Mesenchymal stem cell (in vitro differentiated cells and primary cell): ENCODE measurements around the gene POU6F2.

Experiments
- DNase-seq: peaks from one replicate; pipeline ENCODE4 v3.0.0-alpha.2; 2013
- H2AFZ ChIP-seq: one replicate; pipeline ENCODE4 v1.6.1; 2013; ENCODE audit warnings: low read depth, mild to moderate bottlenecking, control low read depth, inconsistent platforms, low read length, moderate library complexity
- H2AK5ac ChIP-seq: 2 replicates; pipeline ENCODE4 v1.6.1; 2013; ENCODE audit warnings: low read length, moderate library complexity, mild to moderate bottlenecking, inconsistent platforms; ENCODE audit not compliant: severe bottlenecking
- H2BK120ac ChIP-seq: one replicate; pipeline ENCODE4 v1.6.1; 2013; ENCODE audit warnings: low read depth, mild to moderate bottlenecking, inconsistent platforms, low read length, moderate library complexity
- H2BK12ac ChIP-seq, 2 experiments: one replicate each; pipeline ENCODE4 v1.6.1; 2013; ENCODE audit warnings: inconsistent platforms in 2 of 2, low read length in 2 of 2, mild to moderate bottlenecking in 2 of 2, moderate library complexity in 2 of 2, control low read depth in 1 of 2
- H2BK15ac ChIP-seq: one replicate; pipeline ENCODE4 v1.6.1; 2013; ENCODE audit warnings: mild to moderate bottlenecking, low read depth, inconsistent platforms; ENCODE audit not compliant: poor library complexity, severe bottlenecking
- H2BK5ac ChIP-seq: 2 replicates; pipeline ENCODE4 v1.6.1; 2013; ENCODE audit warnings: low read depth, mild to moderate bottlenecking, low read length, control low read depth, inconsistent platforms; ENCODE audit not compliant: poor library complexity, severe bottlenecking
- H3K14ac ChIP-seq, 2 experiments: one replicate each; pipeline ENCODE4 v1.6.1; 2013; ENCODE audit warnings: inconsistent platforms in 2 of 2, low read length in 2 of 2, control low read depth in 1 of 2, mild to moderate bottlenecking in 1 of 2, moderate library complexity in 1 of 2
- H3K18ac ChIP-seq, 2 experiments: one replicate each; pipeline ENCODE4 v1.6.1; 2013; ENCODE audit warnings: inconsistent platforms in 2 of 2, low read length in 2 of 2, control low read depth in 1 of 2, low read depth in 1 of 2, mild to moderate bottlenecking in 1 of 2
- H3K23ac ChIP-seq, 2 experiments: one replicate each; pipeline ENCODE4 v1.6.1; 2013; ENCODE audit warnings: inconsistent platforms in 2 of 2, low read length in 2 of 2, mild to moderate bottlenecking in 2 of 2, moderate library complexity in 2 of 2, control low read depth in 1 of 2
- H3K27ac ChIP-seq: 2 replicates; pipeline ENCODE4 v1.5.1; 2013; ENCODE audit warnings: mild to moderate bottlenecking, moderate library complexity, low read length, control low read depth, inconsistent platforms; ENCODE audit not compliant: poor library complexity, severe bottlenecking
- H3K27me3 ChIP-seq, 2 experiments: 2 replicates each; pipeline versions ENCODE4 v1.6.1 to v1.7.0; 2013; ENCODE audit warnings: low read length in 2 of 2, mild to moderate bottlenecking in 2 of 2, moderate library complexity in 2 of 2, control low read depth in 1 of 2, inconsistent platforms in 1 of 2; ENCODE audit not compliant: control insufficient read depth in 1 of 2, insufficient read depth in 1 of 2
- H3K36me3 ChIP-seq, 2 experiments: 2 replicates each; pipeline versions ENCODE4 v1.6.1 to v1.7.0; 2013; ENCODE audit warnings: low read length in 2 of 2, control low read depth in 1 of 2, inconsistent platforms in 1 of 2, low read depth in 1 of 2, mild to moderate bottlenecking in 1 of 2; ENCODE audit not compliant: insufficient read depth in 2 of 2, control insufficient read depth in 1 of 2
- H3K4ac ChIP-seq, 2 experiments: one replicate each; pipeline ENCODE4 v1.6.1; 2013; ENCODE audit warnings: inconsistent platforms in 2 of 2, low read length in 2 of 2, mild to moderate bottlenecking in 2 of 2, moderate library complexity in 2 of 2, control low read depth in 1 of 2, low read depth in 1 of 2
- H3K4me1 ChIP-seq: 2 replicates; pipeline ENCODE4 v1.6.1; 2013; ENCODE audit warnings: low read depth, low read length, control low read depth; ENCODE audit not compliant: control insufficient read depth, insufficient read depth
- H3K4me2 ChIP-seq: 2 replicates; pipeline ENCODE4 v1.6.1; 2013; ENCODE audit warnings: low read length, mild to moderate bottlenecking, inconsistent platforms; ENCODE audit not compliant: poor library complexity, severe bottlenecking
- H3K4me3 ChIP-seq, 2 experiments: 2 replicates each; pipeline versions ENCODE4 v1.5.1 to v1.7.0; 2013; ENCODE audit warnings: low read length in 2 of 2, mild to moderate bottlenecking in 2 of 2, control low read depth in 1 of 2, low read depth in 1 of 2; ENCODE audit not compliant: insufficient read depth in 1 of 2
- H3K79me1 ChIP-seq: replicated peaks from 2 replicates; pipeline ENCODE4 v1.6.1; 2013; ENCODE audit warnings: mild to moderate bottlenecking, control low read depth, low read length, inconsistent platforms; ENCODE audit not compliant: poor library complexity, severe bottlenecking
- H3K9ac ChIP-seq: 2 replicates; pipeline ENCODE4 v1.7.0; 2013; ENCODE audit warnings: mild to moderate bottlenecking, low read length, moderate library complexity
- H3K9me3 ChIP-seq: 2 replicates; pipeline ENCODE4 v1.7.0; 2013; ENCODE audit warnings: mild to moderate bottlenecking, low read length; ENCODE audit not compliant: control insufficient read depth
- H4K8ac ChIP-seq: one replicate; pipeline ENCODE4 v1.6.1; 2013; ENCODE audit warnings: inconsistent platforms, mild to moderate bottlenecking, low read length, moderate library complexity
- H4K91ac ChIP-seq: one replicate; pipeline ENCODE4 v1.6.1; 2013; ENCODE audit warnings: mild to moderate bottlenecking, low read length, inconsistent platforms
- WGBS: methylation state at CpG from one replicate; pipeline ENCODE4 v1.1.7; 2013; ENCODE audit warnings: mixed read lengths; 5-methylcytosine and 5-hydroxymethylcytosine counted together

The POU6F2 gene

DNA sequence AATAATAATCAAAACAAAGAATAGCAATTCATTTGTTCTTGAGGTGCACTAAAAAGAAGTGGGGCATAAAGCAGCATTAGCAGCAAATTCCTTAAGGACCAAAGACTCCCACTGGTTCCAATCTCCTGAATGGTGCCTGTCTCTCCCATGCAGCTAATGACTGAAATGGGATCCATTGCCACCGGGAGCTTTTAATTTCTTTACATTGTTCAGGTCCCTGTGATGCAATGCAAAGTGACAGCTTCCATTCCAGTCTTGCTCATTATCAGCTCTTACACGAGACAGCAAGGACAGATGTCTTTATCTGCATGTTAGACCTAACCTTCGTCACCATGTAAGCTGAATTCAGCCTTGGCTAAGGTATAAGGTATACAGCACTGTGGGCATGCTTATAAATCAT, 148.1 kb downstream of the POU6F2 start:
- no peaks in the 10 kb centered on the region for H3K79me1 ChIP-seq
- H3K4ac ChIP-seq, result no peak overlapping the region
- no peak overlapping the region for H3K4me3 ChIP-seq
- no peak overlapping the region for H2AFZ ChIP-seq
- no peak overlapping the region for H2BK5ac ChIP-seq
- no peaks in the 10 kb centered on the region for H3K36me3 ChIP-seq
- H4K91ac ChIP-seq, result no peak overlapping the region
- no peak overlapping the region for H3K4me2 ChIP-seq
- no peaks in the 10 kb centered on the region for H3K9me3 ChIP-seq
- H3K27me3 ChIP-seq, result peaks cover 0 to 3% of the 10 kb centered on the region in 2 experiments
- no peak overlapping the region for H3K18ac ChIP-seq
- no peak overlapping the region for H4K8ac ChIP-seq
- peaks cover 2% of the 10 kb centered on the region for H3K4me1 ChIP-seq
- no peak overlapping the region for H3K9ac ChIP-seq
- H2BK120ac ChIP-seq, result no peak overlapping the region
- 70% methylated on average over 3 of the region's 3 CpGs for WGBS
- H2BK15ac ChIP-seq, result no peak overlapping the region
- H3K23ac ChIP-seq, result no peak overlapping the region
- H3K14ac ChIP-seq, result no peak overlapping the region
- H3K27ac ChIP-seq, result no peak overlapping the region
- no peak overlapping the region for H2AK5ac ChIP-seq
- H2BK12ac ChIP-seq, result no peak overlapping the region
- no peak for DNase-seq

DNA sequence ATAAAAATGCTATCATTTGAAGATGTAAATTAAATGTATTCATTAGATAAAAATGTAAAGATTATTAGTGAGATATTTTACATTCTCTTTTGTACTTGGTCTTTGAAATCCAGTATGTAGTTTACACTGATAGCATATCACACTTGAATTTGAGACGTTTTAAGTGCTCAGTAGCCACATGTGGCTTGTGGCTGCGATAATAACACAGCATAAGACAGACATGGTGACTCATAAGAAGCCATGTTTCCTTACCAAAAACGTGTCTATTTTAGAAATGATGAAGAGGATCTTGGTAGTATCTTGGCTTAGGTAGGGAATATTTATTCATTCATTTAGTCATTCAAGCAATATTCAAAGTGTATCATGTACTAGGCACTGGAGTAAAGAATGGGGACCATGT, 149.3 kb downstream of the POU6F2 start:
- Histone ChIP-seq H3K9me3 (no peaks in the 10 kb centered on the region), H3K4ac (no peak overlapping the region), H3K79me1 (no peaks in the 10 kb centered on the region), H3K4me2 (no peak overlapping the region), H2BK12ac (no peak overlapping the region), H2AFZ (no peak overlapping the region), H3K18ac (no peak overlapping the region), H4K8ac (no peak overlapping the region), H3K9ac (no peak overlapping the region), H3K23ac (no peak overlapping the region), H3K4me1 (peaks cover 2% of the 10 kb centered on the region), H3K36me3 (no peaks in the 10 kb centered on the region), H2BK5ac (no peak overlapping the region), H4K91ac (no peak overlapping the region), H2BK15ac (no peak overlapping the region), H3K14ac (no peak overlapping the region), H3K27me3 (peaks cover 0 to 7% of the 10 kb centered on the region in 2 experiments), H3K27ac (no peak overlapping the region), H2AK5ac (no peak overlapping the region), H2BK120ac (no peak overlapping the region), H3K4me3 (no peak overlapping the region)
- WGBS, result 68% methylated on average over 2 of the region's 3 CpGs
- no peak for DNase-seq

DNA sequence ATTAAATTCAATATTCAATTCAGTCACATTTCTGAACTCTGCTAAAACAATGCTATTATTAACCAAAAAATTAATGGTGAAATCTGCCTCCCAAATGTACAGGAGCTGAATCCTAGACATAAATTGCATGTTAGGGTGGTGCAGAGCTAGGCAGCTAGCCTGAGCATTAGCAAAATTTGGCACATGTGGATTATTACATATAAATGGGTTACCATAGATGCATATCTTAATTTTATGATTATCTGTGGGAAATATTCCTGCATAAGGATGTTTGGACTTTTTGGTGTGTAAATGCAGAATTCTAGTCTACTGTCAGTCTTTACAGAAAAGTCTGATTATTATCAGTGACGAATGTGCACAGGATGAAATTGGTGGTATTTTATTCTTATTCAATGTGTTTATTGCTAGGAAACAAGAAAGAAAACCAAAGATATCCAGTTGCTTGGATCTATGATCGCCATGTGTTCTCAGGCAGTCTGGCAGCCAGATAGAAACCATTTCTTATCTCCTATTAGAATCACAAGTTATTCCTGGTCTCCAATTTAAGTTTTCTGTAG, 150.7 kb downstream of the POU6F2 start:
- peaks cover 2% of the 10 kb centered on the region for H3K4me1 ChIP-seq
- DNase-seq, result no peak
- H2BK15ac ChIP-seq, result no peak overlapping the region
- no peaks in the 10 kb centered on the region for H3K9me3 ChIP-seq
- no peak overlapping the region for H3K23ac ChIP-seq
- H3K27me3 ChIP-seq, result peaks cover 0 to 7% of the 10 kb centered on the region in 2 experiments
- H2BK120ac ChIP-seq, result no peak overlapping the region
- H3K27ac ChIP-seq, result no peak overlapping the region
- WGBS, result 89% methylated on average over 1 of the region's 2 CpGs
- H2BK12ac ChIP-seq, result no peak overlapping the region
- no peak overlapping the region for H2AFZ ChIP-seq
- H3K18ac ChIP-seq, result no peak overlapping the region
- H3K79me1 ChIP-seq, result no peaks in the 10 kb centered on the region
- no peak overlapping the region for H4K8ac ChIP-seq
- H2AK5ac ChIP-seq, result no peak overlapping the region
- no peak overlapping the region for H3K4me2 ChIP-seq
- H4K91ac ChIP-seq, result no peak overlapping the region
- H3K4ac ChIP-seq, result no peak overlapping the region
- H3K4me3 ChIP-seq, result no peak overlapping the region
- no peaks in the 10 kb centered on the region for H3K36me3 ChIP-seq
- no peak overlapping the region for H2BK5ac ChIP-seq
- H3K9ac ChIP-seq, result no peak overlapping the region
- H3K14ac ChIP-seq, result no peak overlapping the region

DNA sequence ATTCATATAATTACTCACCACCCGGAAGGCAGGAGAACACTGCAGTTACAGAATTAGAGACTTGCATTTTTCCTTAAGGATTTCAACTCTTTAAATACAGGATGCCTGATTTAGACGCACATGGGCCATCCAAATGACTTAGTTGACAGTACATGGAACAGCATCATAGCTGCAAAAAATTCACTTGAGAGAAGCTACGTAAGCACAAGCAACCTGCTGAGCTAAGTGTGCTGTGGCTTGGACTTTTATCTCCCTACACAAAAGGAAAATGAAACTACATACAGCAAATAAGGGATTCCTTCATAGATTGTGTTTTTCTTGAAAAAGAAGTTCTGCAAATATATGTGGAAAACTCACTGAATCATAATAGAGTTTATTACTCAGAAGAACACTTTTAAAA, 152.6 kb downstream of the POU6F2 start:
- Histone ChIP-seq H3K36me3 (no peaks in the 10 kb centered on the region), H3K4ac (no peak overlapping the region), H2BK5ac (no peak overlapping the region), H4K91ac (no peak overlapping the region), H3K23ac (no peak overlapping the region), H3K18ac (no peak overlapping the region), H3K27me3 (peaks cover 0 to 7% of the 10 kb centered on the region in 2 experiments), H2BK120ac (no peak overlapping the region), H3K9ac (no peak overlapping the region), H3K4me3 (no peak overlapping the region), H2BK12ac (no peak overlapping the region), H3K79me1 (no peaks in the 10 kb centered on the region), H3K14ac (no peak overlapping the region), H3K4me1 (peaks cover 2% of the 10 kb centered on the region), H2AK5ac (no peak overlapping the region), H2AFZ (no peak overlapping the region), H3K27ac (no peak overlapping the region), H3K9me3 (no peaks in the 10 kb centered on the region), H4K8ac (no peak overlapping the region), H3K4me2 (no peak overlapping the region), H2BK15ac (no peak overlapping the region)
- DNase-seq, result no peak
- WGBS, result 91% methylated on average over 3 of the region's 3 CpGs
